Smooth muscle cell (in vitro differentiated cells): ENCODE data around the gene ZBTB47. TPM values are rescaled to one million over a fixed set of nuclear protein-coding genes. Genes with fewer than 3 reads are reported as not detected.

Experiments used
- DNase-seq: peaks from one replicate; lab custom pipeline; 2025; ENCODE audit not compliant: unreplicated experiment; lab: John Stamatoyannopoulos, UW
- H2AFZ ChIP-seq: fragments of 200-600 bp; sonication (generic); 2 replicates; pipeline ENCODE4 v1.6.0; 2016; ENCODE audit warnings: antibody characterized with exemption, low read depth, mild to moderate bottlenecking
- H3F3A ChIP-seq: fragments of 200-600 bp; sonication (generic); 2 replicates; pipeline ENCODE4 v1.6.0; 2017; ENCODE audit warnings: antibody characterized with exemption, low read depth
- H3K27ac ChIP-seq: fragments of 200-600 bp; sonication (generic); 2 replicates; pipeline ENCODE4 v1.5.1; 2016; ENCODE audit warnings: low read depth, mild to moderate bottlenecking
- H3K27me3 ChIP-seq: fragments of 200-600 bp; sonication (generic); 2 replicates; pipeline ENCODE4 v1.6.1; 2016; ENCODE audit warnings: low read depth, mild to moderate bottlenecking
- H3K36me3 ChIP-seq: fragments of 200-600 bp; sonication (generic); 2 replicates; pipeline ENCODE4 v1.5.1; 2016; ENCODE audit warnings: low read depth
- H3K4me1 ChIP-seq: fragments of 200-600 bp; sonication (generic); 2 replicates; pipeline ENCODE4 v1.5.1; 2016; ENCODE audit warnings: low read depth
- H3K4me2 ChIP-seq: fragments of 200-600 bp; sonication (generic); 2 replicates; pipeline ENCODE4 v1.6.0; 2016; ENCODE audit warnings: mild to moderate bottlenecking
- H3K4me3 ChIP-seq: fragments of 200-600 bp; sonication (generic); 2 replicates; pipeline ENCODE4 v1.5.1; 2016; ENCODE audit warnings: mild to moderate bottlenecking
- H3K79me2 ChIP-seq: fragments of 200-600 bp; sonication (generic); 2 replicates; pipeline ENCODE4 v1.6.0; 2016; ENCODE audit warnings: low read depth, mild to moderate bottlenecking
- H3K9ac ChIP-seq: fragments of 200-600 bp; sonication (generic); 2 replicates; pipeline ENCODE4 v1.6.0; 2016; ENCODE audit warnings: low read depth
- H3K9me3 ChIP-seq: fragments of 200-600 bp; sonication (generic); replicated peaks from 2 replicates; pipeline ENCODE4 v1.5.1; 2016; ENCODE audit warnings: low read depth
- H4K20me1 ChIP-seq: fragments of 200-600 bp; sonication (generic); 2 replicates; pipeline ENCODE4 v1.6.0; 2016; ENCODE audit warnings: low read depth
- WGBS: methylation state at CpG from one replicate; pipeline ENCODE4 v1.1.7; 2016; ENCODE audit warnings: low lambda C conversion rate; 5-methylcytosine and 5-hydroxymethylcytosine counted together
- polyA plus RNA-seq: library from polyadenylated mRNA; unstranded; fragments of >200 nt; fragmentation: Nextera tagmentation; extraction: Ambion mirVana; gene quantifications from 2 replicates; pipeline ENCODE4 v1.2.1, GENCODE V29; 2016
- total RNA-seq: library from RNA; depleted of rRNA; stranded (reverse); fragments of >200 nt; gene quantifications from 2 replicates; pipeline ENCODE4 v1.2.3, GENCODE V29; 2014
- TF ChIP-seq, protein P1 (sequence below): fragments of 200-600 bp; sonication (generic); IDR thresholded peaks from 2 replicates; pipeline ENCODE4 v1.5.1; 2017; ENCODE audit warnings: borderline replicate concordance, mild to moderate bottlenecking, antibody characterized with exemption; ENCODE audit not compliant: insufficient read depth, poor library complexity, severe bottlenecking

The ZBTB47 gene
- total and polyA plus RNA-seq, 2 experiments from 2014 or later: 4.6 to 7.7 TPM

DNA sequence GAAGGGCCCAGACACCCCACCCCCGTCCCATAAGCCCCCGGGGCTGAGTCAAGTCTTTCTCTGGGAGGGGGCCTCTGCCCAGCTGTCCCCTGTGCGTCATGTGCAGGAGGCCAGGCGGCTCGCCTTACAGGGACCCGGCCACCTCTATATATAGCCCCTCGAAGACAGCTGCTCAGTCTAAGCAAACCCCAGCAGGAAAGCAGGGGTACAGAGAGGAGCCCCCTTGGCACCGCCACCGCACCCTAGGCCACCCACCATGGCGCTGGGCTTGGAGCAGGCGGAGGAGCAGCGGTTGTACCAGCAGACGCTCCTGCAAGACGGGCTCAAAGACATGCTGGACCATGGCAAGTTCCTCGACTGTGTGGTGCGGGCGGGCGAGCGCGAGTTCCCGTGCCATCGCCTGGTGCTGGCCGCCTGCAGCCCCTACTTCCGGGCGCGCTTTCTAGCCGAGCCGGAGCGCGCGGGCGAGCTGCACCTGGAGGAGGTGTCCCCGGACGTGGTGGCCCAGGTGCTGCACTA is 31.9 kb downstream of the ZBTB47 start, which contains the start of gene KLHL40:
KLHL40 (plus strand) TSS at position 175 of the 519 bp plus-strand sequence; CDS start at position 257, 82 bp downstream.
- Histone ChIP-seq H3K27me3 (no peaks in the 10 kb centered on the region), H3K4me2 (peak within 1 kb of the TSS; percentile 17), H3K36me3 (no peaks in the 10 kb centered on the region), H3K4me1 (no peaks in the 10 kb centered on the region), H3K9ac (peak within 1 kb of the TSS; percentile 6), H3K4me3 (no peak within 1 kb of the TSS), H4K20me1 (no peaks in the 10 kb centered on the region), H2AFZ (no peak within 1 kb of the TSS), H3K27ac (peak within 1 kb of the TSS; percentile 47), H3F3A (no peaks in the 10 kb centered on the region), H3K9me3 (no peaks in the 10 kb centered on the region), H3K79me2 (no peaks in the 10 kb centered on the region)
- no peak for DNase-seq
- TF ChIP-seq, protein P1, sequence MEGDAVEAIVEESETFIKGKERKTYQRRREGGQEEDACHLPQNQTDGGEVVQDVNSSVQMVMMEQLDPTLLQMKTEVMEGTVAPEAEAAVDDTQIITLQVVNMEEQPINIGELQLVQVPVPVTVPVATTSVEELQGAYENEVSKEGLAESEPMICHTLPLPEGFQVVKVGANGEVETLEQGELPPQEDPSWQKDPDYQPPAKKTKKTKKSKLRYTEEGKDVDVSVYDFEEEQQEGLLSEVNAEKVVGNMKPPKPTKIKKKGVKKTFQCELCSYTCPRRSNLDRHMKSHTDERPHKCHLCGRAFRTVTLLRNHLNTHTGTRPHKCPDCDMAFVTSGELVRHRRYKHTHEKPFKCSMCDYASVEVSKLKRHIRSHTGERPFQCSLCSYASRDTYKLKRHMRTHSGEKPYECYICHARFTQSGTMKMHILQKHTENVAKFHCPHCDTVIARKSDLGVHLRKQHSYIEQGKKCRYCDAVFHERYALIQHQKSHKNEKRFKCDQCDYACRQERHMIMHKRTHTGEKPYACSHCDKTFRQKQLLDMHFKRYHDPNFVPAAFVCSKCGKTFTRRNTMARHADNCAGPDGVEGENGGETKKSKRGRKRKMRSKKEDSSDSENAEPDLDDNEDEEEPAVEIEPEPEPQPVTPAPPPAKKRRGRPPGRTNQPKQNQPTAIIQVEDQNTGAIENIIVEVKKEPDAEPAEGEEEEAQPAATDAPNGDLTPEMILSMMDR: no peak
- WGBS: 95% methylated on average over 34 of the region's 34 CpGs

DNA sequence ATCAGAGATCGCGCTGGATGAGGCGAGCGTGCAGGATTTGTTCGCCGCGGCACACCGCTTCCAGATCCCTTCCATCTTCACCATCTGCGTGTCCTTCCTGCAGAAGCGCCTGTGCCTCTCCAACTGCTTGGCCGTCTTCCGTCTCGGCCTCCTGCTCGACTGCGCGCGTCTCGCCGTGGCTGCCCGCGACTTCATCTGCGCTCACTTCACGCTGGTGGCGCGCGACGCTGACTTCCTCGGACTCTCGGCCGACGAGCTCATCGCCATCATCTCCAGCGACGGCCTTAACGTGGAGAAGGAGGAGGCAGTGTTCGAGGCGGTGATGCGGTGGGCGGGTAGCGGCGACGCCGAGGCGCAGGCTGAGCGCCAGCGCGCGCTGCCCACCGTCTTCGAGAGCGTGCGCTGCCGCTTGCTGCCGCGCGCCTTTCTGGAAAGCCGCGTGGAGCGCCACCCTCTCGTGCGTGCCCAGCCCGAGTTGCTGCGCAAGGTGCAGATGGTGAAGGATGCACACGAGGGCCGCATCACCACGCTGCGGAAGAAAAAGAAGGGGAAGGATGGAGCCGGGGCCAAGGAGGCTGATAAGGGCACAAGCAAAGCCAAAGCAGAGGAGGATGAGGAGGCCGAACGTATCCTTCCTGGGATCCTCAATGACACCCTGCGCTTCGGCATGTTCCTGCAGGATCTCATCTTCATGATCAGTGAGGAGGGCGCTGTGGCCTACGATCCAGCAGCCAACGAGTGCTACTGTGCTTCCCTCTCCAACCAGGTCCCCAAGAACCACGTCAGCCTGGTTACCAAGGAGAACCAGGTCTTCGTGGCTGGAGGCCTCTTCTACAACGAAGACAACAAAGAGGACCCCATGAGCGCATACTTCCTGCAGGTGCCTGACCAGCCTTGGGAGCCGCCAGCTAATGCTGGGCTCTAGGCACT is 32.7 kb downstream of the ZBTB47 start:
- Histone ChIP-seq H3K4me3 (no peak overlapping the region), H3K9ac (no peak overlapping the region), H3K9me3 (no peaks in the 10 kb centered on the region), H3K4me2 (no peak overlapping the region), H3K27ac (no peak overlapping the region), H3K4me1 (no peaks in the 10 kb centered on the region), H3K27me3 (peaks cover 3% of the 10 kb centered on the region), H2AFZ (no peak overlapping the region), H3F3A (no peaks in the 10 kb centered on the region), H3K36me3 (no peaks in the 10 kb centered on the region), H3K79me2 (no peaks in the 10 kb centered on the region), H4K20me1 (no peaks in the 10 kb centered on the region)
- TF ChIP-seq, protein P1: no peak
- WGBS: 97% methylated on average over 78 of the region's 80 CpGs
- DNase-seq: no peak

DNA sequence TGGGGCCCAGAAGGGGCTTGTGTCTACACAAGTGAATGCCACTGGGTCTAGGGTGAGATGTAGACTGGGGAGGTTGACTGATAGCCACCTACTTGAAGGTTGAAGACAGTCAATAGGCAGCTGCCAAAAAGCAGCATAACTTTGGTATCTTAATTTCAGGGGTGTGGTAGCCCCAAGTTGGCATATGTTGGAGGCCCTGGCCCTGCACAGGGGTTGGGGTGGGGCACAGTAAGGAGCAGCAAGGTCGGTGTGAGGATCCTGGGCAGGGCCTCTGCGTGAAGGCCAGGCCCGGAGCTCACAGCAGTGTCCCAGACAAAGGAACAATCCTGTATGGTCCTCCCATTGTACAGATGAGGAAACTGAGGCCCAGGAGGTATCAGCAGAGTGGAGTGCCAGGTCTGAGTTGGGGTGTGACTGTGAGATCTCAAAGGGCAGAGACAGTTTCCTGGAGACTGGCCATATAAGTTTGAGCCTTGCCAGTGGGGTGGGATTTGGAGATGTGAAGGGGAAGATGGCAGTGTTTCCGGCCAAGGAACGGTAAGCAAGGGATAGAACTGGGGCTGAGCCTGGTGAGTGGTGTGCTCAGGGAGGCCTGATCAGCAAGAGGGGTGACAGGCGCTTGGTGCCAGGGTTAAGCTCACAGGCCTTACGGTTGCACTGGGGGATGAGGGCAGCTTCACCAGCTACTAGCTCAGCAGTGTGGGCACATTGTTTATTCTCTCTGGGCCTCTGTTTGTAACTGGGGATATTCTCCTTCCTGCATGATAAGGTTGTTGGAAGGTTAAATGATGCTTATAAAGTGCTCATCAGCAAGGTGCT is 33.5 kb downstream of the ZBTB47 start:
- Histone ChIP-seq H3K27me3 (peaks cover 3% of the 10 kb centered on the region), H3K79me2 (no peaks in the 10 kb centered on the region), H3K9me3 (no peaks in the 10 kb centered on the region), H3K4me1 (no peaks in the 10 kb centered on the region), H3K4me2 (no peak overlapping the region), H3K27ac (no peak overlapping the region), H2AFZ (no peak overlapping the region), H3K9ac (no peak overlapping the region), H3K4me3 (no peak overlapping the region), H3K36me3 (no peaks in the 10 kb centered on the region), H4K20me1 (no peaks in the 10 kb centered on the region), H3F3A (no peaks in the 10 kb centered on the region)
- TF ChIP-seq, protein P1: no peak
- no peak for DNase-seq
- 93% methylated on average over 7 of the region's 7 CpGs for WGBS
